Stimulated activated CD8-positive, alpha-beta memory T cell treated with anti-CD3 and anti-CD28 coated beads, Interleukin-15, amount 100 ng/mL, for 1 hour (primary cell): ENCODE data around the gene HECTD2.
"Not testable (repeated sequence)": the region's sequence is repeated elsewhere in the genome, so short reads cannot be mapped to it uniquely, and the experiment has no call there.

ENCODE experiments used
- DNase-seq: peaks from one replicate; pipeline ENCODE4 v3.0.0-alpha.2; 2020; ENCODE audit warnings: low read depth

Gene HECTD2

DNA sequence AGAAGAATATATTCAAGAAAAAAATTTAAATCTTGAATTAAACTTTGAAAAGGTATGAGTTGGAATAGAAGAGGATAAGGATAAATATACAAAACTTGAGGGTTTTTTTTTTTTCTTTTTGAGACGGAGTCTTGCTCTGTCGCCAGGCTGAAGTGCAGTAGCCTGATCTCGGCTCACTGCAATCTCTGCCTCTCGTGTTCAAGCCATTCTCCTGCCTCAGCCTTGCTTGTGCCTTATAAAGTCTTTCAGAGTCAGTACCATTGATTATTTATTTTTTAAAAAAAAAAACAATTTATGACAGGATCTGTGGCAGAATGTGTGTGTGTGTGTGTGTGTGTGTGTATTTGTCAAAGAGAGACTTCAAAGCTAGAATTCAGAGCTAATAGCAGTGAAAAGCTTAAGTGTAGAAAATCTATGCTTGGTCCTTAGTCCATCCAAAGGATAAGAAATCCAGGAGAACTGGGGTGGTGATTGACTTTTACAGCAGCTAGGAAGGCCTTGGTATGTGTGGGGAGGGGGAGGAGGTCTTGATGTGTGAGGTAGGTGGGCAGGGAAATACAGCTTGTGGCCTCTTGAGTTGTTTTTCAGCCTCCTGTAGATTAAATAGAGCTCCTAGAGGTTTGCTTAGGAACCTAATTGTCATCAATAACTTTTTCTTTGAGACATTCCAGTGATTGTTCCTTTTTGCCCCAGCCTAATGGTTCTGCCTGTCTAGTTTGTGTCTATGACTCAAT lies 2.4 kb downstream of the HECTD2 start:
- DNase-seq = no peak

DNA sequence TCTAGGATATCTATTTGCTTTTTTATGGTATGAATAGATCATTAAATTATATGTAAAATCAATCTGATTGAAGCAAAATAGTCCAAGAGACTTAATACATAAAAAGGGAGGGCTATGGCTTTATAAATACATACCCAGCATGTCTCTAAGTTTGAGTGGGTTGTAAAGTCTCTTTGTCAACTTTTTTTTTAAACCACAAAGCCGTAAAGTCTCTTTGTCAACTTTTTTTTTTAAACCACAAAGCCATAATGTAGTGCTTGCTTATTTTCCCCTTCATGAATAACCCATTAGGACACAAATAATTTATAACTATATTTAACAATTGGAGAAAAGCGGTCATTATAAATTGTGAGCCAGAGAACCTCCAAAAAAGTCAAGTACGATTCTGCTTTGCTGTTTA lies 5.7 kb downstream of the HECTD2 start:
- no peak for DNase-seq

DNA sequence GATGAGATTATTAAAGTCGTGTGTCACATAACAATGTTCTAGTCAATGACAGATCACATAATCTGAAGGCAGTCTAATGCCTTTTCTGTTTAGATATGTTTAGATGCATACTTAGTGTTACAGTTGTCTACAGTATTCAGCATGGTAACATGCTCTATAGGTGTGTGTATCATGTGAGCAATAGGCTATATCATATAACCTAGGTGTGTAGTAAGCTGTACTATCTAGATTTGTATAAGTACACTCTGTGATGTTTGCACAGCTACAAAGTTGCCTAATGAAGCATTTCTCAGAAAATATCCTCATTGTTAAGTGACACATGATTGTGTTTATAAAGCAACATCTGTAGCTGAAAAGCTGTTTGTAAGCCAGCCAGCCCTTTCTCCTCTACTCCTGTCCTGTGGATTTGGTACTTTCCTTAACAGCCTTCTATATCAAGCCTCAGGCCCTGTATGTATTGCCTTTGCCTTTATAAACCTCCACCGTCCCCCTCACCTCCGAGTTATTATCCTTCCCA lies 6.3 kb downstream of the HECTD2 start:
- no peak for DNase-seq

DNA sequence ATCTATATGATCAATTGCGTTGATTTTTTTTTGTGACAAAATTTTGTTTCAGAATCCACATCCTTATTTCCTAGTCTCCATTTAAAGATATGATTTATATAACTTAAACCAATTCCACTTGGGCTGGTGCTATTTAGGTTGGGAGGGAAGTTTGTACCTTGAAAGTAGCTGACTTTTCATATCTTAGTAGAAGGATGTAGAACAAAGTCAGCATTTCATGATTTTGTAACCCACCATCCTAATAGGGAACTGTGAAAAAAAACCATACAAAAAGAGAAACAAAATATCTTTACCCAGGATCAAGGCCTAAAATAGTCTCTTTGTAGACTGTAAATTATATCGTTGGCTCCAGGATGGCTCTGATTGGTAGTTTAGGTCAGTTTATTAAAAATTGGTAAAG lies 8.3 kb downstream of the HECTD2 start:
- DNase-seq = no peak

DNA sequence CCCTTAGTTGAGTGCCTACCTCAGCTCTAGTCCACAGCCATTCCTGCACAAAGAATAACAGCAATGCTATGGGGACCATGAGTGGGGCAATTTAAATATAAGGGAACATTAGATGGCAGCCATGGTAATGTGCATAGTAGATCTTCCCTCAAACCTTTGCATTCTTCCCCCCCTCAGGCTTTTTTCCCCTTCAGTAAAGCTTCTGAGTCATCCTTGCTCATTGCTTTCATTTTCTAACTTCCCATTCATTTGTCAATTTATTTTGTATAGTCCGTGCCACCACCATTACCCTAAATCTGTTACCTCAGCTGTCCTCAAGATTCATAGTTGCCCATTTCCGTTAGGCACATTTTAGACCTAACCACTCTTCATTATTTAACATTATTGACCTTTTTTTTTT lies 10.7 kb downstream of the HECTD2 start:
- no peak for DNase-seq

DNA sequence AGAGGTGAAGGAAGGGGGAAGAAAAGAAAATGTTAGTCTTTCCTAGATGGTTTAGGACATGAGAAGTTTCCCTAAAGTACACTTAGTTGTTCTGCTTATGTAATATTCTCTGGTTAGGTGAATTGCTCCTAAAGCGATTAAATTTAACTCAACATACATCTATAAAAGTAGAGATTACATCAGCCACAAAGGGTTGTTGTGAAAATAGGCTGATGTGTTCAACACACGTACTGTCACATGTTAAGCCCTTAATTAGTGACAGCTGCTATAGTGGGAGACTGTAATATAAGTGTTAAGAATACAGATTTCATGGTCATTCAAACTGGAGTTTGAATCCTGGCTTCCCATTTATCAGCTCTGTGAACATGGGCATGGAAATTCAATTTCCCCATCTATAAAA lies 12.8 kb downstream of the HECTD2 start:
- no peak for DNase-seq

DNA sequence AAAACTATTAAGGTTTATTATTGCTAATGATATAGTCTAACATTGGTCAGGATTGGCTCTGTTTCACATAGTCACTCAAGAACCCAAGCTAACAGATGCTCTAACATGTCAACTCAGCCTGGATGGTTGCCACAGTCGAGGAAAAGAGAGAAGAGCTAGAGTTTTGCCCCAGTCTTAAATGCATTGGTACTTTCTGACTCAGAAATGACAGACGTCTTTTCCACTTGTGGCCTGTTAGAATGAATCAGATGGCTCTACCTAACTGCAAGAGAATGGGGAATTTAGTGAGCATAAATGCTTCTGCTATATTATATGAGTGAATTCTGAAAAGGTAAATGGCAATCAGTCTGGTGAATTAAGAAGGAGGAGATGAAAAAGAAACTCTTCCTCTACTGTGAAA lies 13.9 kb downstream of the HECTD2 start:
- no peak for DNase-seq

DNA sequence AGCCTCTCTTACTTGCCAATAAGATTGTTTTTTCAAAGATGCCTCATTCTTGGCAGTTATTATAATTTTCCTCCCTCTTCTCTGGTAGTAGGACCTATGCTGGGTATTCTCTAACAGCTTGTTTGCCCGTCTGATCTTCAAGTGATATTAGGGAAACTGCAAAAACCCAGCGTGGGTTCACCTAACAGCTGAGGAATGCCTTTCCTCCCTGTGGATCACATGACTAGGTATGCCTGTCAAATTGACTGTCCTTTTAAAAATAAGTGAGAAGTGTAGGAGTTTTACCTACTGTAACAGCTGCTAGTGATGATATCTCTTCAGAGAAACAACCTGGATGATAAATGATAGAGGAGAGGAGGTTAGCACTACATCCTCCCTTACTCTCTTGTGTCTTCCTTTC lies 22.0 kb downstream of the HECTD2 start:
- no peak for DNase-seq

DNA sequence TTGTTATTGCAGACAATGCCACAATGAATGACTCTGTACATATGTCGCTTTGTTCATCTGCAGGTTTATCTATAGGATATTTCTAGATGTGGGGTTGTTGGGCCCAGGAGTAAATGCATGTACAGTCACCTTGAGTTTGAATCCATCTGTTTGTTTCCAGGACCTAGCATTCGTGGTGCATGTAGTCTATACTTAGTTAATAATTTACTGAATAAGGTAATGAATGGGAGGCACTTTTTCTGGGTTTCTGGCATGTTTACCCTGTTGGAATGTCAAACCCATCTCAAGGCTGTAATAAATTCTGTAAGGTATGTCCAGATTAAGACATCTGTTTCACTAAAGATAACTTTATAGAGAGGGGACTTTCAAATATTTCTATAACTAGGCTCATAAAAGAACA lies 23.5 kb downstream of the HECTD2 start:
- DNase-seq = no peak

DNA sequence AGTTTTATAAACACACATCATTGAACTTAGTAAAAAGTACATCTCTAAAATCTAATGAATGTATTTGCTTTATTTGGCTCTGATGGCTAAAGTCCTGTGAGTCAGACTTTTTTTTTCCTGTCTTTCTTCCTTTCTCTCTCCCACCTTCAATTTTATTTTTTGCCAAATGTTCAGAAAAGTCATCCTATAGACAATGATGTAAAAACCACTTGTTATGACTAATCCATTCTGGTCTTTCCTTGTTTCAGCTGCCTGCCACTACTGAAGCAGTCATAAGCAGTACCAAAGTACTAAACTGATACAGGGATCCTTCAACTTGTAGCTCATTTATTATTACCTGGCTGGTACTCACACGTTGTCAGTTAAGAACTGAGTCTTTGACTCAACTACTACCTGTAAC lies 23.9 kb downstream of the HECTD2 start:
- DNase-seq = no peak

DNA sequence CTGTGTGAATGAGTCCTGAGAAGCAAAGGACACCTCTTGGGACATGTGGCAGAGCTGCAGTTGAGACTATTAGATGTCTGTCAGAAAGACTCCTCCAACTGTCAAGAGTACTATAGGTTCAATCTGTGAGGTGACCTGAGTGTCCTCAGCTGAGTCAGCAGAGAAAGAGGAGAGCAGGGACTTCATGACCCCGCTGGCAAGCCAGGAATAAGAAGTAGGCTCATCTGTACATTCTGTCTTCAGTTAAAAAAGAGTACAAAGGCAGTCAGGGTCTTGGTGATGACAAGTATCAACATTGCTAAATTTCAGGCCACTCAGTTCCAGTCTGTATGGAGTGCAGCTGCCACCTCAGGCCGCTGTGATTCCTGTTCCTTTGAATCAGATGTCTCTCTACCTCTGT lies 25.1 kb downstream of the HECTD2 start:
- no peak for DNase-seq

DNA sequence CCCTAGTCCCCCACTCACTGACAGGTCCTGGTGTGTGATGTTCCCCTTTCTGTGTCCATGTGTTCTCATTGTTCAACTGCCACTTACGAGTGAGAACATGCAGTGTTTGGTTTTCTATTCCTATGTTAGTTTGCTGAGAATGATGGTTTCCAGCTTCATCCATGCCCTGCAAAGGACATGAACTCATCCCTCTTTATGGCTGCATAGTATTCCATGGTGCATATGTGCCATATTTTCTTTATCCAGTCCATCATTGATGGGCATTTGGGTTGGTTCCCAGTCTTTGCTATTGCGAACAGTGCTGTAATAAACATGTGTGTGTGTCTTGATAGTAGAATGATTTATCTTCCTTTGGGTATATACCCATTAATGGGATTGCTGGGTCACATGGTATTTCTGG lies 28.1 kb downstream of the HECTD2 start:
- not testable (repeated sequence) for DNase-seq

DNA sequence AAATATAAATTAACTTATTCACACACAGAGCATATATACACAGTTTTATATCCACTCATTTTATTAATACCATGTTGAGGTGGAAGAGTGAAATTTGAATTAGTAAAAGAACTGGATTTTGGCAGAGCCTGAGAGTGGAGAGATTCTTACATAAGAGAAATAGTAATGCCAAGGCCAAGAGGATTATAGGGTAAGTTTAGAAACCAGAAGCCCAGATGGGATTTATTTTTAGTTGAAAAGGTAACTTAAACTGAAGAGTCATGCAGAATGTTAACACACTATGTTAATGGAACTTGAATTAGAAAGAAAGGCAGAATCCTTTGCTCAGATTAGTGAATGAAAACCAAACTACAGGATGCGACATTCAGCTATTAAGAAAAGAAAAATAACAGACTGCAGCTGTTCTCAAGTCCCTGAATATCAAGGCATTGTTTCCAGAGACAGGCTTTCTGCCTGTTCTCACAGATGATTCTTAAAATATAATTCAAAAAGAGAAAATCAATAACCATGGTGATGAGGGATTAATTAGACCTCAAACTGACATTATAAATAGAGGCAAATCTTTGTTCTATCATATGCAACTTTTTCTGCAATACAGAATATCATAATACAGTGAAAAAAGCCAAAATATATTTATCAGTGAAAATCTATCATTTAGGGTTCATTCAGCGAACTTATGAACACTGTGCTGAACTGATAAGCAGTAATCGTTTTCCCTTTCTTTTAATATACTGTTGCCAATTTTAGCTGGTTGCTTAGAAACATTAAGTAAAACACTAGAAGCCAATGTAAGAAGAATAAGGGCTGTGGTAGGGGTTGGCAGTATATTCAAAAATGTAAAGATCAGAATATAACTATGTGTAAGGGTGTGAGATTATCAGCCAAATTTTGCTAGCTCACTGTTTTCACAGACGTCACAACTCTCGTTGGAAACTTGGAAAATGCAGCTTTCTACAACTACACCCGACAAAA lies 34.4 kb downstream of the HECTD2 start:
- DNase-seq = no peak

DNA sequence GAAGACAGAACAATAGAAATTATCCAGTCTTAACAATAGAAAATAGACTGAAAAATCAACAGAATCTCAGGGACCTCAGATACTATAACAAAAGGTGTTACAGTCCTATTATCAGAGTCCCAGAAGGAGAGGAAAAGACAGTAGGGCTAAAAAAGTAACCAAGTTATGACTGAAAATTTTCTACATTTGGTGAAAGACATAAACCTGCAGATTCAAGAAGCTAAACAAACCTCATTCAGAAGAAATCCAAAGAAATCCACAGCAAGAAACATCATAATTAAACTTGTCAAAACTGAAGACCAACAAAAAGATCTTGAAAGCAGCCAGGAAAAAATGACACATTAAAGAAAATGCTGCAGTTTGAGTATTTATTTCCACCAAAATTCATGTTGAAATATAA lies 41.9 kb downstream of the HECTD2 start:
- DNase-seq = no peak

DNA sequence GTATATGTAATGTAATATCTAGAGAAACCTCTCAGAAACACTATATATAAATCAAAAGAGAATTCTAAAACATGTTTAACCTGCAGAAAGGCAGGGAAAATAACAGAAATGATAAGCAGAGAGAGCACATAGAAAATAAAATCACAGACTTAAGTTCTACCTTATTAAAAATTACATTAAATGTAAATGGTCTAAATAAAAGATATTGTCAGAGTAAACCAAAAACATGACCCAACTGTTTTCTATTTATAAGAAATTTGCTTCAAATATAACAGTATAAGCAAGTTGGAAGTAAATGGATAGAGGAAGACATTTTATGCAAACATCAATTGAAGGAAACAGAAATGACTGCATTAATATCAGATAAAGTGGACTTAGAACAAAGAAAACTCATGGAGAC lies 43.4 kb downstream of the HECTD2 start:
- no peak for DNase-seq

DNA sequence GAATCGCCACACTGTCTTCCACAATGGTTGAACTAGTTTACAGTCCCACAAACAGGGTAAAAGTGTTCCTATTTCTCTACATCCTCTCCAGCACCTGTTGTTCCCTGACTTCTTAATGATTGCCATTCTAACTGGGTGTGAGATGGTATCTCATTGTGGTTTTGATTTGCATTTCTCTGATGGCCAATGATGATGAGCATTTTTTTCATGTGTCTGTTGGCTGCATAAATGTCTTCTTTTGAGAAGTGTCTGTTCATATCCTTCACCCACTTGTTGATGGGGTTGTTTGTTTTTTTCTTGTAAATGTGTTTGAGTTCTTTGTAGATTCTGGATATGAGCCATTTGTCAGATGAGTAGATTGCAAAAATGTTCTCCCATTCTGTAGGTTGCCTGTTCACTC lies 45.0 kb downstream of the HECTD2 start:
- not testable (repeated sequence) for DNase-seq

DNA sequence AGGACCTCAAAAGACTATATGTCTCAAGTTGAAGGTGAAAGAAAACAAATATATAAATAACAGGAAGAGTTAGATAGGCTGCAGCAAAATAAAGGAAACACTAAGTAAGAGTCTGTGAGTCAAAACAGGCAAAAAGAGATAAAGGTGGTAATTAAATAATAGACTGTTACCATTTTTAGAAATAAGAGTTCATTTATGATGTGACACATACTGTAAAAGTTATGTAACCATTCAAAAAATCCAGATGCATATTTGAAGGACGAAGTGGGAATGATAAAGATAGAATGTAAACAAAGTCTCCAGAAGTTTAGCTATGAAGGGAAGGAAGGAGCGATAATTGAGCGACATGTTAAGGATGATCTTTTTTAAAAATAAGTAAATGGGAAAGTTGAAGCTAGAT lies 50.5 kb downstream of the HECTD2 start:
- no peak for DNase-seq

DNA sequence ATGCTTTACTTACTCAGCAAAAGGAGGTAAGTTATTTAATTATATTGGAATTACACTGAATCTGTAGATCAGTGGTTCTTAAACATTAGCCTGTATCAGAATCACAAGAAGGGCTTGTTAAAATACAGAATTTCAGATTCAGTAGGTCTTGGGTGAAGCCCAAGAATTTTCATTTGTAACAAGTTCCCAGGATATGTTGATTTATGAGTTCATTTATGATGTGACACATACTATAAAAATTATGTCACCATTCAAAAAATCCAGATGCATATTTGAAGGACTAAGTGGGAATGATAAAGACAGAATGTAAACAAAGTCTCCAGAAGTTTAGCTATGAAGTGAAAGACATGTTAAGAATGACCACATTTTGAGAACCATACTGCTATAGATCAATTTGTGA lies 52.3 kb downstream of the HECTD2 start:
- no peak for DNase-seq

DNA sequence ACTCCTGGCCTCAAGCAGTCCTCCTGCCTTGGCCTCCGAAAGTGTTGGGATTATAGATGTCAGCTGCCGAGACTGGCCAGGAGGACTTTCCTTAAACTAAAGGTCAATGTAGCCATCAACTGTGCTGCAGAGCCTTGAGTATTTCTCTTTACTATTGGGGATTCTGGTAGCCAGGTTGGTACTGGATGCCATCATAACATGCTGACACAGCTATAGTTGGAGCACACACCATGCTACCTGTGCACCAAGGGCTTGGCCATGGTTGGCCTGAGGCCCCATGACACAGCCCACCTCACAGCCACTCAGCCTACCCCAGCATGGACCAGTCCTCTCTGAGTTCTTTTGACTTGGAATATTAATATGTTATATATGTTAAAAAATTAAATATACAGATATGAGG lies 54.4 kb downstream of the HECTD2 start:
- no peak for DNase-seq

DNA sequence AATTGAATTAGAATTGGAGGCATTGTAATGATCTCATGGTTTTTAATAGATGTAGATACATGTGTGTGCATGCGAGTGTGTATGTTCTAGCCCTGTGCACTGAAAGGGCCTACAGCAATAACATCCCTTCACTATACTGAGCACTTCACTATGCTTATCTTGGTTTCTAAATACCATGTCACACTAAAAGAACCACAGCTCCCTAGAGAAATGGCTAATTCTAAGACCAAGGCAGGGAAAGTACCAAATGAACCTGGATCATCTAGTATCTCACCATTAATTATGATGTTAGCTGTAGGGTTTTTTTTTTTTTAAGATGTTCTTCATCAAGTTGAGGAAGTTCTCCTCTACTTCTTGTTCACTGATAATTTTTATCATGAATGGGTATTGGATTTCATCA lies 55.1 kb downstream of the HECTD2 start:
- no peak for DNase-seq

DNA sequence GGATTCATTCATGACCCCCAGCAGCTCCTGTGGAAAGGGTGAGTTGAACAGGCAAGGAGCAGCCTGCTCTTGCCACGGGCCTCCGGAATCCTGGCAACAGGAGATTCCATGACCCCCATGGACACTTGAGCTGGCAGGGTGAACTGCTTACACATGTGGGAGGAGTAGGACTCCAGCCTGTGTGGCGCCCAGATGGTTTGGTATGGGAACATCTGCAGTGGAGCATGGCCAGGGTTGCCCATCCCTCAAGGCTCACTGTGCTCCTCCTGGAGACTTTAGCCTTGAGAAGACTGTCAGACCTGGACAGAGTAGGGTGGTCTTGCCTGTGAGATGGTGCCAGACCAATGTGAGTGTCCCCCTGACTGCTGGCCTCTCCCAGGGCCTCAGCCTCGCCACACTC lies 57.0 kb downstream of the HECTD2 start:
- no peak for DNase-seq

DNA sequence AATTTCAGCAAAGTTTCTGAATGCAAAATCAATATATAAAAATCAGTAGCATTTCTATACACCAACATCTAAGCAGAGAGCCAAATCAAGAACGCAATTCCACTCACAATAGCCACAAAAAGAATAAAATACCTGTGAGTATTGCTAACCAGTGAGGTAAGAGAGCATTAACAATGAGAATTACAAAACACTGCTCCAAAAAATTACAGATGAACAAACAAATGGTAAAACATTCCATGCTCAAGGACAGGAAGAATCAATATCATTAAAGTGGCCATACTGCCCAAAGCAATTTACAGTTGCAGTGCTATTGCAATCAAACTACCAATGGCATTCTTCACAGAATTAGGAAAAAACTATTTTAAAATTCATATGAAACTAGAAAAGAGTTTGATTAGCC lies 61.5 kb downstream of the HECTD2 start:
- no peak for DNase-seq

DNA sequence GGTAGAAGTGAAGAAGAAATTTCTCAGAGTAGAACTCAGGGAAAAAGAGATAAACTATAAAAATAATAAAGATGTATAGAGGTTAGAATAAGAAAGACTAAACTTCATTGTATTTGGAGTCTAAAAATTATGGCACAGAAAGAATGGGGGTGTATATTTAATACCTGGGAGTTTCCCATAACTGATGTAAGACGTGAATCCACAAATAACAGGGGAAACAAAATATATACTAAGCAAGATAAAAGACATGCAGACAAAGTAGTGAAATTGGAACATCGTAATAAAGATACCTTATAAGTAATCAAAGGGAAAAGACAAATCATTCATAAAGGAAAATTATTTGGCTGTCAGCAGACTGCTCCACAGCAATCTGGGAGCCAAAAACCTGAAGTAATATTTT lies 62.8 kb downstream of the HECTD2 start:
- no peak for DNase-seq
